HCT116 (cell line): ENCODE data around the gene SETD2. TPM values are rescaled to one million over a fixed set of nuclear protein-coding genes. Genes with fewer than 3 reads are reported as not detected.

ENCODE experiments used
- ATAC-seq: fragments of 200-7000 bp; cut with Tn5 transposase; 2 replicates; pipeline ENCODE4 v1.9.1; 2020; ENCODE audit warnings: mild to moderate bottlenecking, moderate library complexity
- BruUV-seq: library from RNA; stranded (reverse); fragments of 400-500 nt; replicated peaks from 2 replicates; lab custom pipeline; 2021; lab: Mats Ljungman, UMichigan
- CTCF ChIA-PET: fragments of 300-600 bp; sonication (Branson Sonifier 250); formaldehyde crosslinking; loops from one replicate; lab custom pipeline; 2021; ENCODE audit warnings: antibody characterized with exemption; lab: Charles Lee
- POLR2A ChIA-PET: fragments of 300-600, 350-600 bp; sonication (Branson Sonifier 250); formaldehyde crosslinking; loops from one replicate; lab custom pipeline; 2021; ENCODE audit warnings: antibody characterized with exemption; lab: Charles Lee
- RAD21 ChIA-PET, 2 experiments: fragments of 300-600 bp; sonication (Branson Sonifier 250); formaldehyde crosslinking; loops; one replicate each; lab custom pipeline; 2023; ENCODE audit warnings: low total read pairs in 2 of 2; ENCODE audit not compliant: uncharacterized antibody in 2 of 2, unreplicated experiment in 2 of 2, low non-redundant PET in 1 of 2; lab: Charles Lee
- DNase-seq: peaks from one replicate; pipeline ENCODE4 v3.0.0-alpha.2; 2010; ENCODE audit warnings: low read depth, low spot score
- H2AFZ ChIP-seq: fragments of 200-600 bp; shearing (Covaris generic), sonication (generic); 2 replicates; pipeline ENCODE4 v1.6.1; 2017; ENCODE audit warnings: low read depth, mixed run types, mixed read lengths, antibody characterized with exemption, low read length; ENCODE audit not compliant: poor library complexity, severe bottlenecking
- H3K27ac ChIP-seq: 2 replicates; pipeline ENCODE4 v1.5.1; 2012; ENCODE audit warnings: low read depth, low read length
- H3K27me3 ChIP-seq: fragments of 200-600 bp; sonication (generic); 2 replicates; pipeline ENCODE4 v1.6.1; 2016; ENCODE audit warnings: mixed run types, low read length, mixed read lengths; ENCODE audit not compliant: insufficient read depth
- H3K36me3 ChIP-seq, 2 experiments: fragments of 200-500 bp in 1 of 2; fragments of 200-600 bp in 1 of 2; sonication (Bioruptor generic) in 1 of 2; sonication (generic) in 1 of 2; 2 replicates each; pipeline versions ENCODE4 v1.5.1 to v1.6.1; 2014 to 2016; ENCODE audit warnings: low read length in 2 of 2, inconsistent platforms in 1 of 2, mixed read lengths in 1 of 2, mixed run types in 1 of 2; ENCODE audit not compliant: insufficient read depth in 2 of 2, control insufficient read depth in 1 of 2
- H3K4me1 ChIP-seq, 2 experiments: fragments of 200-600 bp in 1 of 2; sonication (generic) in 1 of 2; 2 replicates each; pipeline versions ENCODE4 v1.5.1 to v1.6.1; 2012 to 2017; ENCODE audit warnings: low read length in 2 of 2, inconsistent platforms in 1 of 2, mild to moderate bottlenecking in 1 of 2, mixed read lengths in 1 of 2, mixed run types in 1 of 2, moderate library complexity in 1 of 2; ENCODE audit not compliant: insufficient read depth in 2 of 2, control insufficient read depth in 1 of 2
- H3K4me2 ChIP-seq: fragments of 200-600 bp; sonication (generic); 2 replicates; pipeline ENCODE4 v1.6.1; 2017; ENCODE audit warnings: mixed run types, low read length, mixed read lengths
- H3K4me3 ChIP-seq, 2 experiments: fragments of 200-600 bp in 1 of 2; sonication (generic) in 1 of 2; replicated peaks in 1 of 2; 2 replicates each; pipeline ENCODE4 v1.5.1; 2011 to 2016; ENCODE audit warnings: low read length in 2 of 2, control low read depth in 1 of 2, low read depth in 1 of 2, mild to moderate bottlenecking in 1 of 2, mixed read lengths in 1 of 2, mixed run types in 1 of 2
- H3K79me2 ChIP-seq: fragments of 200-600 bp; sonication (generic); 2 replicates; pipeline ENCODE4 v1.6.1; 2017; ENCODE audit warnings: mild to moderate bottlenecking, mixed run types, low read length, moderate library complexity, mixed read lengths; ENCODE audit not compliant: insufficient read depth
- H3K9ac ChIP-seq: fragments of 200-600 bp; sonication (generic); 2 replicates; pipeline ENCODE4 v1.6.1; 2016; ENCODE audit warnings: low read length, mixed read lengths
- H3K9me2 ChIP-seq: fragments of 200-600 bp; sonication (generic), shearing (Covaris generic); 2 replicates; pipeline ENCODE4 v1.6.1; 2017; ENCODE audit warnings: mixed run types, mild to moderate bottlenecking, moderate library complexity; ENCODE audit not compliant: insufficient read depth
- H3K9me3 ChIP-seq, 2 experiments: fragments of 200-500 bp in 1 of 2; fragments of 200-600 bp in 1 of 2; sonication (Bioruptor generic) in 1 of 2; sonication (generic) in 1 of 2; 2 replicates each; pipeline ENCODE4 v1.6.1; 2014 to 2017; ENCODE audit warnings: low read length in 2 of 2, mixed read lengths in 2 of 2, inconsistent platforms in 1 of 2, low read depth in 1 of 2, mild to moderate bottlenecking in 1 of 2, mixed run types in 1 of 2, moderate library complexity in 1 of 2; ENCODE audit not compliant: control insufficient read depth in 1 of 2, insufficient read depth in 1 of 2
- H4K20me1 ChIP-seq: fragments of 200-600 bp; sonication (generic), shearing (Covaris generic); 2 replicates; pipeline ENCODE4 v1.6.1; 2017; ENCODE audit warnings: mixed run types, mild to moderate bottlenecking, moderate library complexity; ENCODE audit not compliant: insufficient read depth
- YY1 ChIP-seq: IDR thresholded peaks from 2 replicates; pipeline ENCODE4 v1.6.1; 2011; ENCODE audit warnings: low read length, low read depth, moderate library complexity, mild to moderate bottlenecking; ENCODE audit not compliant: insufficient replicate concordance; ENCODE audit errors: extremely low read depth
- intact Hi-C: fragments of 100-400 bp; cut with micrococcal nuclease; formaldehyde crosslinking; loops from 2 replicates; pipeline ENCODE4 v1.10.0; 2022
- total RNA-seq: library from RNA; stranded (reverse); gene quantifications from one replicate; pipeline ENCODE4 v1.2.1, GENCODE V29; 2021; ENCODE audit not compliant: unreplicated experiment
- TF ChIP-seq, protein P1 (sequence below), 3 experiments: fragments of 200-600 bp in 1 of 3; sonication (generic) in 1 of 3; IDR thresholded peaks in 2 of 3; conservative IDR thresholded peaks in 1 of 3; 2 replicates each; pipeline ENCODE4 v1.5.1; 2012 to 2017; ENCODE audit warnings: low read depth in 2 of 3, low read length in 2 of 3, antibody characterized with exemption in 1 of 3, borderline replicate concordance in 1 of 3, control low read depth in 1 of 3, mild to moderate bottlenecking in 1 of 3, mixed read lengths in 1 of 3, mixed run types in 1 of 3, moderate library complexity in 1 of 3; ENCODE audit not compliant: insufficient read depth in 1 of 3
- TF ChIP-seq, protein P2 (sequence below): IDR thresholded peaks from 2 replicates; pipeline ENCODE4 v1.6.1; 2011; ENCODE audit warnings: mild to moderate bottlenecking, low read length, moderate library complexity; ENCODE audit not compliant: insufficient replicate concordance; ENCODE audit errors: extremely low read depth

Gene SETD2
- total RNA-seq, 1 experiment from 2014 or later = 33.0 TPM

DNA sequence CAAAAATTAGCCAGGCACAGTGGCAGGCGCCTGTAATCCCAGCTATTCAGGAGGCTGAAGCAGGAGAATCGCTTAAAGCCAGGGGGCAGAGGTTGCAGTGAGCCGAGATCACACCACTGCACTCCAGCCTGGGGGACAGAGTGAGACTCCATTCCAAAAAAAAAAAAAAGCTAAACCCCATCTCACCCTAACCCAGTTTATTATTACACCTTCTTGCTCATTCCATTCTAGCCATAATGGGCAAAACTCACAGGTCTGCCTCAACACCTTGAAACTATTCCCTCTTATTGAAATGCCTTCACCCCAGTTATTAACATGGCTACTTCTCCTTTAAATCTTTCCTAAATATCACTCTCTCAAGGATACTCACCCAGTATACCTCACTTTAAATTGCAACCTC, 4.1 kb downstream of the SETD2 start (continued):
- TF ChIP-seq, protein P1, sequence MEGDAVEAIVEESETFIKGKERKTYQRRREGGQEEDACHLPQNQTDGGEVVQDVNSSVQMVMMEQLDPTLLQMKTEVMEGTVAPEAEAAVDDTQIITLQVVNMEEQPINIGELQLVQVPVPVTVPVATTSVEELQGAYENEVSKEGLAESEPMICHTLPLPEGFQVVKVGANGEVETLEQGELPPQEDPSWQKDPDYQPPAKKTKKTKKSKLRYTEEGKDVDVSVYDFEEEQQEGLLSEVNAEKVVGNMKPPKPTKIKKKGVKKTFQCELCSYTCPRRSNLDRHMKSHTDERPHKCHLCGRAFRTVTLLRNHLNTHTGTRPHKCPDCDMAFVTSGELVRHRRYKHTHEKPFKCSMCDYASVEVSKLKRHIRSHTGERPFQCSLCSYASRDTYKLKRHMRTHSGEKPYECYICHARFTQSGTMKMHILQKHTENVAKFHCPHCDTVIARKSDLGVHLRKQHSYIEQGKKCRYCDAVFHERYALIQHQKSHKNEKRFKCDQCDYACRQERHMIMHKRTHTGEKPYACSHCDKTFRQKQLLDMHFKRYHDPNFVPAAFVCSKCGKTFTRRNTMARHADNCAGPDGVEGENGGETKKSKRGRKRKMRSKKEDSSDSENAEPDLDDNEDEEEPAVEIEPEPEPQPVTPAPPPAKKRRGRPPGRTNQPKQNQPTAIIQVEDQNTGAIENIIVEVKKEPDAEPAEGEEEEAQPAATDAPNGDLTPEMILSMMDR (IDR thresholded peaks at IDR 0.05 in 2 of 3, conservative IDR thresholded peaks at IDR 0.05 in 1 of 3; ENCODE audit: borderline replicate concordance in 1 of 3, insufficient read depth in 1 of 3, low read depth in 2 of 3, low read length in 2 of 3) = no peak
- TF ChIP-seq, protein P2, sequence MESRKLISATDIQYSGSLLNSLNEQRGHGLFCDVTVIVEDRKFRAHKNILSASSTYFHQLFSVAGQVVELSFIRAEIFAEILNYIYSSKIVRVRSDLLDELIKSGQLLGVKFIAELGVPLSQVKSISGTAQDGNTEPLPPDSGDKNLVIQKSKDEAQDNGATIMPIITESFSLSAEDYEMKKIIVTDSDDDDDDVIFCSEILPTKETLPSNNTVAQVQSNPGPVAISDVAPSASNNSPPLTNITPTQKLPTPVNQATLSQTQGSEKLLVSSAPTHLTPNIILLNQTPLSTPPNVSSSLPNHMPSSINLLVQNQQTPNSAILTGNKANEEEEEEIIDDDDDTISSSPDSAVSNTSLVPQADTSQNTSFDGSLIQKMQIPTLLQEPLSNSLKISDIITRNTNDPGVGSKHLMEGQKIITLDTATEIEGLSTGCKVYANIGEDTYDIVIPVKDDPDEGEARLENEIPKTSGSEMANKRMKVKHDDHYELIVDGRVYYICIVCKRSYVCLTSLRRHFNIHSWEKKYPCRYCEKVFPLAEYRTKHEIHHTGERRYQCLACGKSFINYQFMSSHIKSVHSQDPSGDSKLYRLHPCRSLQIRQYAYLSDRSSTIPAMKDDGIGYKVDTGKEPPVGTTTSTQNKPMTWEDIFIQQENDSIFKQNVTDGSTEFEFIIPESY = no peak

DNA sequence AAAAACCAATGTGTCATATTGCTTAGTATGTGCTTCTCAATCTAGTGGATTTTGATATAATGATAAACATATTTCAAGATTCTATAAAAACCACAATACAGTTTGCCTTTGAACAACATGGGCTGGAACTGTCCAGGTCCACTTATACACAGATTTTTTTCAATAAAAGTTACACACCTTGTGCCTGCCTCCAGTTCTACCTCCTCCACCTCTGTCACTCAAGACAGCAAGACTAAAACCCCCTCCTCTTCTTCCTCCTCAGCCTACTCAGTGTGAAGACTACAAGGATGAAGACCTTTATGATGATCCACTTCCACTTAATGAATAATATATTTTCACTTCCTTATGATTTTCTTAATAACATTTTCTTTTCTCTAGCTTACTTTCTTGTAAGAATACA, 5.7 kb downstream of the SETD2 start:
- CTCF ChIA-PET = no interaction called here
- TF ChIP-seq YY1 = no peak
- H3K4me1 ChIP-seq = peaks cover 3 to 11% of the 10 kb centered on the region in 2 experiments

More for the DNA sequence above, 5.7 kb downstream of the SETD2 start:
- Histone ChIP-seq H3K36me3 (no peaks in the 10 kb centered on the region; a peak in 1 of 4 replicates), H2AFZ (no peak overlapping the region), H3K4me3 (no peak overlapping the region), H4K20me1 (peaks cover 11% of the 10 kb centered on the region; the same call in 1 of the 2 replicates), H3K9ac (no peak overlapping the region), H3K27ac (no peak overlapping the region), H3K27me3 (no peaks in the 10 kb centered on the region), H3K9me2 (no peaks in the 10 kb centered on the region), H3K79me2 (peaks cover 99% of the 10 kb centered on the region), H3K9me3 (no peaks in the 10 kb centered on the region), H3K4me2 (no peak overlapping the region)
- ChIA-PET POLR2A (no interaction called here), RAD21 (no interaction called here)
- ATAC-seq (no peak), DNase-seq (no peak)
- no TSS peak for BruUV-seq
- intact Hi-C loops = no loop called here
